AG10803 (cell line): ENCODE measurements around the gene HSPG2.
"Not testable (repeated sequence)": the region's sequence is repeated elsewhere in the genome, so short reads cannot be mapped to it uniquely, and the experiment has no call there.

ENCODE experiments used
- DNase-seq: peaks from one replicate; pipeline ENCODE4 v3.0.0; 2010; ENCODE audit warnings: low read depth
- H3K4me3 ChIP-seq: 2 replicates; pipeline ENCODE4 v1.5.1; 2011; ENCODE audit warnings: mild to moderate bottlenecking, low read length, control low read depth
- TF ChIP-seq, protein P1 (sequence below): conservative IDR thresholded peaks from 2 replicates; pipeline ENCODE4 v1.5.1; 2011; ENCODE audit warnings: mild to moderate bottlenecking, low read length, control low read depth, inconsistent platforms

HSPG2 gene

GRCh38 chr1:21781815-21782348, 155.2 kb downstream of the HSPG2 start:
- TF ChIP-seq, protein P1, sequence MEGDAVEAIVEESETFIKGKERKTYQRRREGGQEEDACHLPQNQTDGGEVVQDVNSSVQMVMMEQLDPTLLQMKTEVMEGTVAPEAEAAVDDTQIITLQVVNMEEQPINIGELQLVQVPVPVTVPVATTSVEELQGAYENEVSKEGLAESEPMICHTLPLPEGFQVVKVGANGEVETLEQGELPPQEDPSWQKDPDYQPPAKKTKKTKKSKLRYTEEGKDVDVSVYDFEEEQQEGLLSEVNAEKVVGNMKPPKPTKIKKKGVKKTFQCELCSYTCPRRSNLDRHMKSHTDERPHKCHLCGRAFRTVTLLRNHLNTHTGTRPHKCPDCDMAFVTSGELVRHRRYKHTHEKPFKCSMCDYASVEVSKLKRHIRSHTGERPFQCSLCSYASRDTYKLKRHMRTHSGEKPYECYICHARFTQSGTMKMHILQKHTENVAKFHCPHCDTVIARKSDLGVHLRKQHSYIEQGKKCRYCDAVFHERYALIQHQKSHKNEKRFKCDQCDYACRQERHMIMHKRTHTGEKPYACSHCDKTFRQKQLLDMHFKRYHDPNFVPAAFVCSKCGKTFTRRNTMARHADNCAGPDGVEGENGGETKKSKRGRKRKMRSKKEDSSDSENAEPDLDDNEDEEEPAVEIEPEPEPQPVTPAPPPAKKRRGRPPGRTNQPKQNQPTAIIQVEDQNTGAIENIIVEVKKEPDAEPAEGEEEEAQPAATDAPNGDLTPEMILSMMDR = no peak
- DNase-seq = peak; percentile 65
- H3K4me3 ChIP-seq = peak overlapping the region; percentile 95

- DNase-seq = no peak
These were observed 157.2 kb downstream of the HSPG2 start for GRCh38 chr1:21779613-21780521.

GRCh38 chr1:21778405-21778727, 158.7 kb downstream of the HSPG2 start:
- DNase-seq = no peak
- TF ChIP-seq, protein P1 = no peak
- no peak overlapping the region for H3K4me3 ChIP-seq

More at GRCh38 chr1:21779613-21780521, 157.2 kb downstream of the HSPG2 start:
- H3K4me3 ChIP-seq = no peak overlapping the region
- TF ChIP-seq, protein P1 = no peak

DNA sequence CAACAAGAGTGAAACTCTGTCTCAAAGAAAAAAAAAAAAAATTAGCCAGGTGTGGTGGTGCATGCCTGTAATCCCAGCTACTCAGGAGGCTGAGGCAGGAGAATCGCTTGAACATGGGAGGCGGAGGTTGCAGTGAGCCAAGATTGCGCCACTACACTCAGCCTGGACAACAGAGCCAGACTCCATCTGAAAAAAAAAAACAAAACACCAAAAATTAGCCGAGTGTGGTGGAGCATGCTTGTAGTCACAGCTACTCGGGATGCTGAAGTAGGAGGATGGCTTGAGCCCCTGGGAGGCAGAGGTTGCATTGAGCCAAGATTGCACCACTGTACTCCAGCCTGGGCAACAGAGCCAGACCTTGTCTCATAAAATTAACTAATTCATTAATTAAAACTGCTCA, 160.2 kb downstream of the HSPG2 start:
- not testable (repeated sequence) for H3K4me3 ChIP-seq, DNase-seq

DNA sequence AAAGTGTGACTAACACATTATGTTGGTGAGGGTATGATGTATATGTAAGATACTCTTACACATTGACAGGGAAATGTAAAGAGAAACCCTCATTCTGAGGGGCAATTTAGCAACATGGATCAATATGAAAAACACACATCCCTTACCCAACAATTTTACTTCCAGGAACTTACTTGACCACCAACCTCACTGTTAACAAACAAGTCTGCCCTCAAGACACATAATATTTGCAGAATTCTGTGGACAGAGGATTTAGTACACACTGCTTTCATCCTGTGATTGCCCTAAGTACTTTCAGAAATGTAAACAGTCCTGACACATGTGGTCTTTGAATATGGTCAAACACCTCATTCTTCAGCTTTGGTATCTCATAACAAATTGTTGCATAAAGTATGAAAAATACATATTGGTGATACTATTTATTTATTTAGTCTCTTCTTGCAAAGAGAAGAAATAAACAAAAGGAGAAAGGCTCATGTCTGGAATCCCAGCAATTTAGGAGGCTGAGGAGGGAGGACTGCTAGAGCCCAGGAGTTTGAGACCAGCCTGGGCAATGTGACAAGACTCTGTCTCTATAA, 161.0 kb downstream of the HSPG2 start:
- TF ChIP-seq, protein P1 = no peak
- DNase-seq = peak; percentile 75
- H3K4me3 ChIP-seq = no peak overlapping the region

- TF ChIP-seq, protein P1 = no peak
- no peak for DNase-seq
- no peak overlapping the region for H3K4me3 ChIP-seq
These were observed 161.6 kb downstream of the HSPG2 start for GRCh38 chr1:21775550-21775914.

- DNase-seq = no peak
- no peak overlapping the region for H3K4me3 ChIP-seq
- TF ChIP-seq, protein P1 = no peak
These were observed 162.1 kb downstream of the HSPG2 start for GRCh38 chr1:21774835-21775549.
